HepG2 (cell line): ENCODE data around the gene CAB39. TPM values are rescaled to one million over a fixed set of nuclear protein-coding genes. Genes with fewer than 3 reads are reported as not detected.

ENCODE experiments used
- ATAC-seq: fragments of 200-7000 bp; cut with Tn5 transposase; 3 replicates; pipeline ENCODE4 v1.9.1; 2020; ENCODE audit warnings: mild to moderate bottlenecking, moderate library complexity
- BruUV-seq: library from RNA; stranded (reverse); fragments of 400-500 nt; replicated peaks from 2 replicates; lab custom pipeline; 2021; lab: Mats Ljungman, UMichigan
- CTCF ChIA-PET: fragments of 300-600 bp; formaldehyde crosslinking; extraction: SDS; loops from one replicate; lab custom pipeline; 2021; ENCODE audit warnings: low total read pairs, inconsistent platforms, low intra/inter-chr PET ratio; lab: Yijun Ruan, JAX
- POLR2A ChIA-PET: fragments of 350-600 bp; sonication (Branson Sonifier 250); formaldehyde crosslinking; loops from one replicate; lab custom pipeline; 2020; ENCODE audit warnings: antibody characterized with exemption, inconsistent platforms; lab: Yijun Ruan, JAX
- DNase-seq: peaks from one replicate; pipeline ENCODE4 v3.0.0-alpha.2; 2015; ENCODE audit warnings: low spot score
- FAIRE-seq: peaks from 3 replicates; lab custom pipeline; 2011; peaks lifted over from hg19 to GRCh38; lab: Jason Lieb, UNC
- H2AFZ ChIP-seq: one replicate; pipeline ENCODE4 v1.6.1; 2011; ENCODE audit warnings: low read length, inconsistent platforms
- H3K27ac ChIP-seq: fragments of 300-600 bp; 3 replicates; pipeline ENCODE4 v1.8.0; 2011; ENCODE audit warnings: mixed run types, mild to moderate bottlenecking, mixed read lengths, low read length, inconsistent platforms; ENCODE audit not compliant: insufficient read depth; ENCODE audit errors: extremely low read length
- H3K27me3 ChIP-seq, 2 experiments: fragments of 200-600 bp in 1 of 2; 2 replicates in 1 of 2; 3 replicates in 1 of 2; pipeline versions ENCODE4 v1.6.0 to v1.8.0; 2011; ENCODE audit warnings: low read length in 2 of 2, mild to moderate bottlenecking in 2 of 2, moderate library complexity in 2 of 2, inconsistent platforms in 1 of 2; ENCODE audit not compliant: insufficient read depth in 2 of 2, control insufficient read depth in 1 of 2
- H3K36me3 ChIP-seq, 2 experiments: fragments of 200-600 bp in 1 of 2; replicated peaks in 1 of 2; 2 replicates in 1 of 2; 3 replicates in 1 of 2; pipeline versions ENCODE4 v1.5.1 to v1.8.0; 2011; ENCODE audit warnings: low read length in 2 of 2, inconsistent platforms in 1 of 2; ENCODE audit not compliant: insufficient read depth in 2 of 2, control insufficient read depth in 1 of 2
- H3K4me1 ChIP-seq: 2 replicates; pipeline ENCODE4 v1.5.1; 2012; ENCODE audit warnings: low read length, inconsistent platforms; ENCODE audit not compliant: insufficient read depth
- H3K4me2 ChIP-seq: 2 replicates; pipeline ENCODE4 v1.6.0; 2011; ENCODE audit warnings: low read depth, low read length, inconsistent platforms
- H3K4me3 ChIP-seq, 3 experiments: fragments of 200-600 bp in 1 of 3; sonication (generic), shearing (Covaris generic) in 1 of 3; replicated peaks in 1 of 3; 2 replicates each; pipeline ENCODE4 v1.5.1; 2011 to 2016; ENCODE audit warnings: low read length in 3 of 3, inconsistent platforms in 2 of 3, low read depth in 2 of 3, mild to moderate bottlenecking in 2 of 3, control low read depth in 1 of 3, mixed read lengths in 1 of 3; ENCODE audit not compliant: insufficient read depth in 1 of 3
- H3K79me2 ChIP-seq: one replicate; pipeline ENCODE4 v1.6.1; 2011; ENCODE audit warnings: low read length, inconsistent platforms; ENCODE audit not compliant: insufficient read depth
- H3K9ac ChIP-seq: 2 replicates; pipeline ENCODE4 v1.6.0; 2011; ENCODE audit warnings: mild to moderate bottlenecking, low read depth, low read length, inconsistent platforms; ENCODE audit not compliant: insufficient read depth
- H3K9me3 ChIP-seq: 2 replicates; pipeline ENCODE4 v1.5.1; 2012; ENCODE audit warnings: mild to moderate bottlenecking, low read length
- H4K20me1 ChIP-seq: 2 replicates; pipeline ENCODE4 v1.6.0; 2011; ENCODE audit warnings: inconsistent platforms, mild to moderate bottlenecking, low read length, moderate library complexity; ENCODE audit not compliant: insufficient read depth
- ERF ChIP-seq: IDR thresholded peaks from 2 replicates; pipeline ENCODE4 v1.6.1; 2018; ENCODE audit warnings: missing biosample characterization, missing genetic modification reagents
- KLF13 ChIP-seq: sonication (generic); formaldehyde crosslinking; IDR thresholded peaks from 2 replicates; pipeline ENCODE4 v1.4.0; 2020; ENCODE audit warnings: mild to moderate bottlenecking, missing genetic modification reagents
- NAIF1 ChIP-seq: sonication (generic); formaldehyde crosslinking; IDR thresholded peaks from 2 replicates; pipeline ENCODE4 v1.5.0; 2020; ENCODE audit warnings: mild to moderate bottlenecking, missing genetic modification reagents, borderline replicate concordance
- NR2F2 ChIP-seq: IDR thresholded peaks from 2 replicates; pipeline ENCODE4 v1.6.1; 2012; ENCODE audit warnings: low read depth, inconsistent platforms, borderline replicate concordance
- PITX1 ChIP-seq: sonication (generic); formaldehyde crosslinking; IDR thresholded peaks from 2 replicates; pipeline ENCODE4 v1.5.1; 2020; ENCODE audit warnings: mild to moderate bottlenecking, missing genetic modification reagents
- SMAD1 ChIP-seq: sonication (generic); formaldehyde crosslinking; IDR thresholded peaks from 2 replicates; pipeline ENCODE4 v1.4.0; 2020; ENCODE audit warnings: missing genetic modification reagents, low read depth, mild to moderate bottlenecking, borderline replicate concordance
- ZNF713 ChIP-seq: sonication (generic); formaldehyde crosslinking; IDR thresholded peaks from 2 replicates; pipeline ENCODE4 v1.4.0; 2020; ENCODE audit warnings: mild to moderate bottlenecking, missing genetic modification reagents
- WGBS: methylation state at CpG from one replicate; pipeline ENCODE4 v1.1.6; 2017; ENCODE audit warnings: low lambda C conversion rate; 5-methylcytosine and 5-hydroxymethylcytosine counted together
- in situ Hi-C: cut with HindIII; loops from 2 replicates; pipeline ENCODE4 v1.10.0; 2017; ENCODE audit warnings: low pct_unique_long_range_greater_than_20kb; ENCODE audit not compliant: extremely low pct_ligation_motif_present
- intact Hi-C: fragments of 100-400 bp; cut with micrococcal nuclease; formaldehyde crosslinking; loops from one replicate; pipeline ENCODE4 v1.10.0; 2022; ENCODE audit not compliant: unreplicated experiment
- polyA plus RNA-seq, 8 experiments: library from polyadenylated mRNA; depleted of rRNA in 3 of 8; stranded (reverse) in 7 of 8; unstranded in 1 of 8; fragments of >200 nt; fragmentation: Illumina TruSeq in 4 of 8; extraction: Trizol in 4 of 8; gene quantifications; 2 replicates each; pipeline versions ENCODE4 v1.2.1 to v1.2.3, GENCODE V29; 2011 to 2016; ENCODE audit warnings: low read depth in 4 of 8, missing spikeins in 1 of 8, mixed read lengths in 1 of 8; ENCODE audit not compliant: insufficient read depth in 1 of 8
- total RNA-seq, 5 experiments: library from RNA; depleted of rRNA; stranded (reverse); fragments of >200 nt; fragmentation: Illumina TruSeq; extraction: Trizol; gene quantifications; 2 replicates each; pipeline ENCODE4 v1.2.3, GENCODE V29; 2016; ENCODE audit warnings: low read depth in 1 of 5
- TF ChIP-seq, protein P1 (sequence below): sonication (generic); formaldehyde crosslinking; IDR thresholded peaks from 2 replicates; pipeline ENCODE4 v1.5.1; 2020; ENCODE audit warnings: missing genetic modification reagents, mild to moderate bottlenecking, borderline replicate concordance
- TF ChIP-seq, protein P2 (sequence below): fragments of 450-650 bp; IDR thresholded peaks from 2 replicates; pipeline ENCODE4 v1.6.1; 2016
- TF ChIP-seq, protein P3 (sequence below): sonication (generic); formaldehyde crosslinking; IDR thresholded peaks from 2 replicates; pipeline ENCODE4 v1.8.1; 2022; ENCODE audit warnings: low read depth, mild to moderate bottlenecking, missing genetic modification reagents
- TF ChIP-seq, protein P4 (sequence below): sonication (generic); formaldehyde crosslinking; IDR thresholded peaks from 2 replicates; pipeline ENCODE4 v1.4.0; 2020; ENCODE audit warnings: mild to moderate bottlenecking, missing genetic modification reagents
- TF ChIP-seq, protein P5 (sequence below): sonication (generic); formaldehyde crosslinking; IDR thresholded peaks from 2 replicates; pipeline ENCODE4 v1.4.0; 2020; ENCODE audit warnings: mild to moderate bottlenecking, missing genetic modification reagents

Gene CAB39
- total and polyA plus RNA-seq, 2 of the 13 experiments (the other 11 are each of a cell fraction or from before 2014, with no cell fraction given): 19.3 to 45.3 TPM

DNA sequence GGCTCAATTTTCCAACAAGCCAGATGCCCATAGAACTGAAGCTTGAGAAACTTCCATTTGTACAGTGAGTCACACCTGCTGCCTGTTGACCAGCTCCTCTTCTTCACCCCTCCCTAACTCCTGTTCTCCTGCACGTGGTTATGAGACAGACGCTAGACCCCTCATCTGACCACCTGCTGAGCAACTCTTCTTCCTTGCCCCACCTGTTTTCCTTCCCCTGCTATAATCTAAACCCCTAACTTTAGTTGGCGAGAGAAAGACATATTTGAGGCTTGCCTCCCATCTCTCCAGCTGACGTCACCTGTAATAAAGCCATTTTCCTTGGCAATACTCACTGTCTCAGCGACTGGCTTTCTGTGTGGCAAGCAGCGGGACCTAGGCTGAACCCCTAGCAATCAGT lies 129.8 kb downstream of the CAB39 start:
- Histone ChIP-seq H3K4me2 (no peak overlapping the region), H3K36me3 (no peaks in the 10 kb centered on the region), H3K27me3 (peaks cover 0 to 45% of the 10 kb centered on the region in 2 experiments; a peak in 3 of 5 replicates), H3K79me2 (no peaks in the 10 kb centered on the region), H3K4me3 (no peak overlapping the region), H3K9ac (no peak overlapping the region), H2AFZ (no peak overlapping the region), H3K27ac (no peak overlapping the region), H3K4me1 (no peaks in the 10 kb centered on the region), H4K20me1 (no peaks in the 10 kb centered on the region), H3K9me3 (peaks cover 12% of the 10 kb centered on the region; the same call in 1 of the 2 replicates)
- WGBS: 17% methylated on average over 6 of the region's 6 CpGs
- intact Hi-C loops: no loop called here
- CTCF ChIA-PET: no interaction called here
- no peak; the same call in 2 of the 3 replicates for ATAC-seq
- POLR2A ChIA-PET: no interaction called here
- FAIRE-seq: no peak
- DNase-seq: no peak
- no TSS peak for BruUV-seq
- in situ Hi-C loops: no loop called here
- TF ChIP-seq KLF13 (CRISPR knock-in tag): no peak
- TF ChIP-seq, protein P1, sequence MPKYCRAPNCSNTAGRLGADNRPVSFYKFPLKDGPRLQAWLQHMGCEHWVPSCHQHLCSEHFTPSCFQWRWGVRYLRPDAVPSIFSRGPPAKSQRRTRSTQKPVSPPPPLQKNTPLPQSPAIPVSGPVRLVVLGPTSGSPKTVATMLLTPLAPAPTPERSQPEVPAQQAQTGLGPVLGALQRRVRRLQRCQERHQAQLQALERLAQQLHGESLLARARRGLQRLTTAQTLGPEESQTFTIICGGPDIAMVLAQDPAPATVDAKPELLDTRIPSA (CRISPR knock-in tag): no peak
- TF ChIP-seq, protein P2, sequence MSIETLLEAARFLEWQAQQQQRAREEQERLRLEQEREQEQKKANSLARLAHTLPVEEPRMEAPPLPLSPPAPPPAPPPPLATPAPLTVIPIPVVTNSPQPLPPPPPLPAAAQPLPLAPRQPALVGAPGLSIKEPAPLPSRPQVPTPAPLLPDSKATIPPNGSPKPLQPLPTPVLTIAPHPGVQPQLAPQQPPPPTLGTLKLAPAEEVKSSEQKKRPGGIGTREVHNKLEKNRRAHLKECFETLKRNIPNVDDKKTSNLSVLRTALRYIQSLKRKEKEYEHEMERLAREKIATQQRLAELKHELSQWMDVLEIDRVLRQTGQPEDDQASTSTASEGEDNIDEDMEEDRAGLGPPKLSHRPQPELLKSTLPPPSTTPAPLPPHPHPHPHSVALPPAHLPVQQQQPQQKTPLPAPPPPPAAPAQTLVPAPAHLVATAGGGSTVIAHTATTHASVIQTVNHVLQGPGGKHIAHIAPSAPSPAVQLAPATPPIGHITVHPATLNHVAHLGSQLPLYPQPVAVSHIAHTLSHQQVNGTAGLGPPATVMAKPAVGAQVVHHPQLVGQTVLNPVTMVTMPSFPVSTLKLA: peak; percentile 33; the same call in 1 of the 2 replicates
- no peak for TF ChIP-seq ERF (CRISPR knock-in tag)
- TF ChIP-seq, protein P3, sequence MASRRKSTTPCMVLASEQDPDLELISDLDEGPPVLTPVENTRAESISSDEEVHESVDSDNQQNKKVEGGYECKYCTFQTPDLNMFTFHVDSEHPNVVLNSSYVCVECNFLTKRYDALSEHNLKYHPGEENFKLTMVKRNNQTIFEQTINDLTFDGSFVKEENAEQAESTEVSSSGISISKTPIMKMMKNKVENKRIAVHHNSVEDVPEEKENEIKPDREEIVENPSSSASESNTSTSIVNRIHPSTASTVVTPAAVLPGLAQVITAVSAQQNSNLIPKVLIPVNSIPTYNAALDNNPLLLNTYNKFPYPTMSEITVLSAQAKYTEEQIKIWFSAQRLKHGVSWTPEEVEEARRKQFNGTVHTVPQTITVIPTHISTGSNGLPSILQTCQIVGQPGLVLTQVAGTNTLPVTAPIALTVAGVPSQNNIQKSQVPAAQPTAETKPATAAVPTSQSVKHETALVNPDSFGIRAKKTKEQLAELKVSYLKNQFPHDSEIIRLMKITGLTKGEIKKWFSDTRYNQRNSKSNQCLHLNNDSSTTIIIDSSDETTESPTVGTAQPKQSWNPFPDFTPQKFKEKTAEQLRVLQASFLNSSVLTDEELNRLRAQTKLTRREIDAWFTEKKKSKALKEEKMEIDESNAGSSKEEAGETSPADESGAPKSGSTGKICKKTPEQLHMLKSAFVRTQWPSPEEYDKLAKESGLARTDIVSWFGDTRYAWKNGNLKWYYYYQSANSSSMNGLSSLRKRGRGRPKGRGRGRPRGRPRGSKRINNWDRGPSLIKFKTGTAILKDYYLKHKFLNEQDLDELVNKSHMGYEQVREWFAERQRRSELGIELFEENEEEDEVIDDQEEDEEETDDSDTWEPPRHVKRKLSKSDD (CRISPR knock-in tag): no peak
- TF ChIP-seq, protein P4, sequence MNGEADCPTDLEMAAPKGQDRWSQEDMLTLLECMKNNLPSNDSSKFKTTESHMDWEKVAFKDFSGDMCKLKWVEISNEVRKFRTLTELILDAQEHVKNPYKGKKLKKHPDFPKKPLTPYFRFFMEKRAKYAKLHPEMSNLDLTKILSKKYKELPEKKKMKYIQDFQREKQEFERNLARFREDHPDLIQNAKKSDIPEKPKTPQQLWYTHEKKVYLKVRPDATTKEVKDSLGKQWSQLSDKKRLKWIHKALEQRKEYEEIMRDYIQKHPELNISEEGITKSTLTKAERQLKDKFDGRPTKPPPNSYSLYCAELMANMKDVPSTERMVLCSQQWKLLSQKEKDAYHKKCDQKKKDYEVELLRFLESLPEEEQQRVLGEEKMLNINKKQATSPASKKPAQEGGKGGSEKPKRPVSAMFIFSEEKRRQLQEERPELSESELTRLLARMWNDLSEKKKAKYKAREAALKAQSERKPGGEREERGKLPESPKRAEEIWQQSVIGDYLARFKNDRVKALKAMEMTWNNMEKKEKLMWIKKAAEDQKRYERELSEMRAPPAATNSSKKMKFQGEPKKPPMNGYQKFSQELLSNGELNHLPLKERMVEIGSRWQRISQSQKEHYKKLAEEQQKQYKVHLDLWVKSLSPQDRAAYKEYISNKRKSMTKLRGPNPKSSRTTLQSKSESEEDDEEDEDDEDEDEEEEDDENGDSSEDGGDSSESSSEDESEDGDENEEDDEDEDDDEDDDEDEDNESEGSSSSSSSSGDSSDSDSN (CRISPR knock-in tag): no peak
- no peak for TF ChIP-seq SMAD1 (CRISPR knock-in tag)
- no peak for TF ChIP-seq NR2F2
- TF ChIP-seq PITX1: no peak
- TF ChIP-seq NAIF1: no peak
- TF ChIP-seq, protein P5, sequence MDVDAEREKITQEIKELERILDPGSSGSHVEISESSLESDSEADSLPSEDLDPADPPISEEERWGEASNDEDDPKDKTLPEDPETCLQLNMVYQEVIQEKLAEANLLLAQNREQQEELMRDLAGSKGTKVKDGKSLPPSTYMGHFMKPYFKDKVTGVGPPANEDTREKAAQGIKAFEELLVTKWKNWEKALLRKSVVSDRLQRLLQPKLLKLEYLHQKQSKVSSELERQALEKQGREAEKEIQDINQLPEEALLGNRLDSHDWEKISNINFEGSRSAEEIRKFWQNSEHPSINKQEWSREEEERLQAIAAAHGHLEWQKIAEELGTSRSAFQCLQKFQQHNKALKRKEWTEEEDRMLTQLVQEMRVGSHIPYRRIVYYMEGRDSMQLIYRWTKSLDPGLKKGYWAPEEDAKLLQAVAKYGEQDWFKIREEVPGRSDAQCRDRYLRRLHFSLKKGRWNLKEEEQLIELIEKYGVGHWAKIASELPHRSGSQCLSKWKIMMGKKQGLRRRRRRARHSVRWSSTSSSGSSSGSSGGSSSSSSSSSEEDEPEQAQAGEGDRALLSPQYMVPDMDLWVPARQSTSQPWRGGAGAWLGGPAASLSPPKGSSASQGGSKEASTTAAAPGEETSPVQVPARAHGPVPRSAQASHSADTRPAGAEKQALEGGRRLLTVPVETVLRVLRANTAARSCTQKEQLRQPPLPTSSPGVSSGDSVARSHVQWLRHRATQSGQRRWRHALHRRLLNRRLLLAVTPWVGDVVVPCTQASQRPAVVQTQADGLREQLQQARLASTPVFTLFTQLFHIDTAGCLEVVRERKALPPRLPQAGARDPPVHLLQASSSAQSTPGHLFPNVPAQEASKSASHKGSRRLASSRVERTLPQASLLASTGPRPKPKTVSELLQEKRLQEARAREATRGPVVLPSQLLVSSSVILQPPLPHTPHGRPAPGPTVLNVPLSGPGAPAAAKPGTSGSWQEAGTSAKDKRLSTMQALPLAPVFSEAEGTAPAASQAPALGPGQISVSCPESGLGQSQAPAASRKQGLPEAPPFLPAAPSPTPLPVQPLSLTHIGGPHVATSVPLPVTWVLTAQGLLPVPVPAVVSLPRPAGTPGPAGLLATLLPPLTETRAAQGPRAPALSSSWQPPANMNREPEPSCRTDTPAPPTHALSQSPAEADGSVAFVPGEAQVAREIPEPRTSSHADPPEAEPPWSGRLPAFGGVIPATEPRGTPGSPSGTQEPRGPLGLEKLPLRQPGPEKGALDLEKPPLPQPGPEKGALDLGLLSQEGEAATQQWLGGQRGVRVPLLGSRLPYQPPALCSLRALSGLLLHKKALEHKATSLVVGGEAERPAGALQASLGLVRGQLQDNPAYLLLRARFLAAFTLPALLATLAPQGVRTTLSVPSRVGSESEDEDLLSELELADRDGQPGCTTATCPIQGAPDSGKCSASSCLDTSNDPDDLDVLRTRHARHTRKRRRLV (CRISPR knock-in tag): no peak
- no peak for TF ChIP-seq ZNF713 (CRISPR knock-in tag)
